GM10266 (cell line): ENCODE data around the gene ARHGEF7.

Experiments used
- DNase-seq: peaks from one replicate; pipeline ENCODE4 v3.0.0; 2012; ENCODE audit errors: extremely low spot score
- CTCF ChIP-seq: IDR thresholded peaks from 2 replicates; pipeline ENCODE4 v1.5.1; 2012; ENCODE audit warnings: mild to moderate bottlenecking, low read depth; ENCODE audit not compliant: control insufficient read depth, insufficient read depth; ENCODE audit errors: missing control alignments

ARHGEF7 gene

GRCh38 chr13:111317042-111317550 lies 202.0 kb downstream of the ARHGEF7 start:
- TF ChIP-seq CTCF = no peak
- DNase-seq = no peak

GRCh38 chr13:111317571-111318345 lies 202.6 kb downstream of the ARHGEF7 start:
- no peak for DNase-seq
- no peak for TF ChIP-seq CTCF

- no peak for DNase-seq
- no peak for TF ChIP-seq CTCF
Observed at GRCh38 chr13:111318386-111318785, 203.3 kb downstream of the ARHGEF7 start.

GRCh38 chr13:111319521-111319920 lies 204.4 kb downstream of the ARHGEF7 start:
- no peak for DNase-seq
- TF ChIP-seq CTCF = no peak

- no peak for TF ChIP-seq CTCF
- no peak for DNase-seq
Observed at GRCh38 chr13:111319998-111320911, 205.1 kb downstream of the ARHGEF7 start, which contains the start of gene TEX29. Gene TEX29, plus strand, starts transcription at chr13:111320642. Its CDS starts 249 bp downstream, at chr13:111320891.

- no peak for TF ChIP-seq CTCF
- DNase-seq = no peak
Observed at GRCh38 chr13:111322001-111322915, 207.1 kb downstream of the ARHGEF7 start.
